Stimulated activated CD8-positive, alpha-beta memory T cell treated with anti-CD3 and anti-CD28 coated beads, Interleukin-15, amount 100 ng/mL, for 4 hours (primary cell): ENCODE measurements around the gene IRX2.

ENCODE experiments used
- DNase-seq, 2 donors: peaks; one replicate each; pipeline ENCODE4 v3.0.0-alpha.2; 2020; ENCODE audit warnings: low read depth in 2 of 2

The IRX2 gene

GRCh38 chr5:2741956-2742355 is 9.5 kb downstream of the IRX2 start:
- no peak for DNase-seq

DNA sequence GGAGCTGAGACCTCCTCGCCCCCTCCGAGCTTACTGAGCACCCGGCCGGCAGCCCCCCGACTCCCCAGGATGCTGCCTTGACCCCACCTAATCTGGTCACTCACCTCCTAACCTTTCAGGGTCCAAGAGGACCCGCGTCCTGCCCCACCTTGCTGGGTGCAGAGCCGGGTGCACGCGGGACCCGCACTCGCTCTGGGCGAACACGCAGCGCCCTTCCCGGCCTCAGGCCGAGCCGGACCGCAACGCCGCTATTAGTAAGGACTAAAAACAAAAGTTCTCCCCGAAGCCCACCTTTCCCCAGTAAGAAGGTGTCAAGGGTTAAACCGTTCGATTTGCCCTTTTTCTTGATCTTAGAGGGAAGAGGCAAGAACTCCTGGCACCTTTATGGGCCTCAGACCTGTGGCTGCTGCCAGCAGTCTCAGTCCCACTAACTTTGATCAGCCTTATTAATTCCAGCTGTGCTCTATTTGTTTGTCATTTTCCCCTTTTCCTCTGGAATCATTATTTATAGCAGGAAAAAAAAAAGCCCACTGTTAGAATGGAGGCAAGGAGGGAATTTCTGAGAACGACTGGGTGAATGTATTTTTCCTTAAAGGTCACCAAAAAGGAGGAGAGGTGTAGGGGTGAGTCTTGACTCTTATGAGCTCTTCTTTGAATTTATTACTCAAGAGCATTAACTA is 10.5 kb downstream of the IRX2 start:
- no peak for DNase-seq

- no peak for DNase-seq
Measured at GRCh38 chr5:2740051-2740875, 11.2 kb downstream of the IRX2 start.

GRCh38 chr5:2739360-2740050 is 12.0 kb downstream of the IRX2 start:
- no peak for DNase-seq

DNA sequence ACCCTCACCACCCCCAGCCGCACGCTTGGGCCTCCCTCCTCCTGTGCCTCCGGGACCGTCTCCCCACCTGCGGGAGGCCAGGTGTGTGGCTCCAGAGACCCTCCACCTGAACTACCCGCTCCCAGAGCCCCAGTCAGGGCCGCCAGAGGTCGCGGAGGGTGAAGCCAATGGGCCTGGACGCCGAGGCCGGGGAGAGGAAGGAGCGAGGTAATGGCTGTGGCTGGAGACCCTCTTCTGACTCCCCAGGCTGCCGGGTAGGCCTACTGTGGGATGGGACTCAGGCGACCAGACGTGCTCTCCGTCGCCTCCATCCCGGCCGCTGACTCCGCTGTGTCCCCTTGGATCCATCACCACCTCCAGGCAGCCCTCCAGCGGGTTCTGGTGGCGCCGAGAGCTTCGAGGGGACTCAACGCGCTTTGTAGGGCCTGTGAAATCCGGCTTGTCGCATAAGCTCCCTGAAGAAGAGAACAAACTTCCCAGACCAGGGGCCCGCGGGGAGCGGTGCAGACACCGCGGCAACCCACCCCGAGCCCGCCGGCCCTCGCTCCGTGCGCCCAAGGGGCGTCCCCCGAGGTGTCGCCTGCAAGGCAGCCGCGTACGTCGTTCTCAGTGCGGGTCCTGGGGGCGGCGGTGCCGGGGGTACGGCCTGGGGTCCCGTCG is 12.6 kb downstream of the IRX2 start:
- no peak for DNase-seq

DNA sequence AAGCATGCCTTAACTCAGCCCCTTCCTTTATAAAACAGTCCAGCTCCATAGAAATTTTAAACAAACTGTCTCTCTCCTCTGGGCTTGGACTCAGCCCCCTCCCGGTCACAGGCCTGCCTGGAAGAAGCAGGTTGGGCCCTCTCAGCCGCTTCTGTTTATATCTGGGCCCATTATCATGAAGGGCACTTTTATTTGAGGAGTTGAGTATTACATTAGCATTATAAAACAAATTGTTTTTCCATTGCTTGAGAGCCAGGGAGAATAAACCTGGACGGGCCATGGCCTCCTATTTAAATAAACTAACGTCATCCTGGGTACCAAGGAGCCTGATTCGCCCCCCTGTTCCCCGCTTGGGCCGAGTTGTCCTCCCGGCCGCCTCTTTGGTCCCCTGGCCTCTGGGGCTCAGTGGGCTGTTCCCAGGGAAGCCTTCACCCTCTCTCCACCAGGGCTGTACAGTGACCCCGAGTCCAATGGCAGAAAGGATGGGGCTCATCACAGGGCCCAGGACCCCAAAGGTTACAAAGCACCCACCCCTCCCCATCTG is 13.2 kb downstream of the IRX2 start:
- no peak for DNase-seq

GRCh38 chr5:2737273-2738155 is 14.0 kb downstream of the IRX2 start:
- DNase-seq, result no peak

- DNase-seq, result no peak
Measured at GRCh38 chr5:2736872-2737271, 14.6 kb downstream of the IRX2 start.

- DNase-seq, result no peak
Measured at GRCh38 chr5:2735996-2736395, 15.5 kb downstream of the IRX2 start.

- no peak for DNase-seq
Measured at GRCh38 chr5:2732850-2733249, 18.6 kb downstream of the IRX2 start.

DNA sequence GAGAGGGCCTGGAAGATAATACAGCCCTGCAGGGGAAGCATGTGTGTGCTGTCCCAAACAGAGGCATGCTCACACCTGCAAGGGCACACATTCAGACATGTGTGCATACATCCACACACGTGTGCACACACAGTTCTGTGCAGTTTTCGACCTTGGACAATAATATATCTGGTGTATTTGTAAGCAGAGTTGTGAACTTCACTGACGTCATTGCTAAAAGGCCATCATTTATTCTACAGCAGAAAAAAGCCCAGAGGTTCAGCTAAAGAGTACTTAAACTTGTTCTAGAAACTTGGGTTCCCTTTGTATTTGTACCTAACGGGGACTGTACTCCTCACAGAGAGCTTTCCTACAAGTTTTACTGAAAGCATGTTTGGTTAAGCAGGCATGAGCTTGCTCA is 19.5 kb downstream of the IRX2 start:
- no peak for DNase-seq

DNA sequence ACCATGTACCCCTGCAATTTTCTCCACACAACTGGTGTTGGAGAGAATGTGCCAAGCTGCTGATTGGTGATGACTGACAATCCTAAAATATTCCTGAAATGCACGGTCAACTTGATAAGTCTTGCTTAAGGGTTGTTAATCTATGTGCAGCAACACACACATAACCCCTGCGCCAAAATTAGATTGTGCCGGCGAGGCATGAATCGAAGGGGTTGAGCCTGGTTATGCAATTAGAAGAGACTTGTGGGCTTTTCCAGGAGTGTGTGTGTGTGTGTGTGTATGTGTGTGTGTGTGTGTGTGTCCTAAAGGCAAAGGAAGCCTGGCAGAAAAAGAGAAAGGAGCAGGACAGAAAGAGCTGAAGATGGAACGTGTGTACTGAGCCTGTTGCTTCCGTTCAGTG is 22.3 kb downstream of the IRX2 start:
- no peak for DNase-seq

- DNase-seq, result no peak
Measured at GRCh38 chr5:2727550-2727949, 23.9 kb downstream of the IRX2 start.

GRCh38 chr5:2725980-2726765 is 25.3 kb downstream of the IRX2 start:
- no peak for DNase-seq

DNA sequence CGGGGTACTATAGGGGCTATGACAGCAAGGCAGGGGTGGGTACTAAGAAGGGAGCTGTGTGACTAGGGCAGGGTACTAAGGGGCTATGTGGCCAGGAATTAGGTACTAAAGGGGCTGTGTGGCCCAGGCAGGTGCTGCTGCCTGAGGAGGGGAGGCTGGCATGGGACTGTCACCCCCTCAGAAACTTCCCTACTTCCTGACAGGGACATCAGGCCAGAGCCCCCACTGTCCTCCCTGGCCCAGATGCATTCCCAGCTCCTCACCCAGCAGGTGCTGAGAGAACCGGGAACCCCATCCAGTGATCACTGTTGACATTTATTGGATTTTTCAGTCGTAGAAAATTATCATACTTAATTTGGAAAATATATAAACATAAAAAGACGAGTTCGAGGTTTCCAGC is 26.6 kb downstream of the IRX2 start:
- no peak for DNase-seq

DNA sequence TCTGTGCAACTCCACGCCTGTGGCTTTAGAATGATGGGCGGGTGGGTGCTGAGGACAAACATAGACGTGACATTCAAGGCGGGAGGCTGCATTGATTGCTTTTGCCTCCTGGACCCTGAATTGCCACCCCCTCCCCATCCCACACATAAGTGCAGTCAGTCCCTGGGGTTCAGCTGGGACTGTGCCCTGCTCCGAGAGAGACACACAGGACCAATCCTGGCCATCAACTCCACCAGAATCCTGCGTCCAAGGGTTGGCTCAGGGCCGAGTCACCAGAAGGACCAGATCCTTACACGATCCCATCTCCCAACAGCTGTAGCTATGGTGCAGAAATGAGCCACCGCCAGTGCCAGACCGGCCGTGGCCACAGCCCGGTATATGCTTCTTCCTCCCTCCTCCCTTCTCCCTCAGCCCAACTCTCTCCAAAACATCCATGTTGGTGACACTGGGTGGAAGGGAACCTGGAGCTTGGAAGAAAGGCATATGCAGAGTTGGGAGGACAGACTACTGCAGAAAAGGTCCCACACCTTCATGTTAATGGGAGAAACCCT is 27.4 kb downstream of the IRX2 start:
- DNase-seq, result no peak

- DNase-seq, result no peak
Measured at GRCh38 chr5:2722901-2723300, 28.6 kb downstream of the IRX2 start.

DNA sequence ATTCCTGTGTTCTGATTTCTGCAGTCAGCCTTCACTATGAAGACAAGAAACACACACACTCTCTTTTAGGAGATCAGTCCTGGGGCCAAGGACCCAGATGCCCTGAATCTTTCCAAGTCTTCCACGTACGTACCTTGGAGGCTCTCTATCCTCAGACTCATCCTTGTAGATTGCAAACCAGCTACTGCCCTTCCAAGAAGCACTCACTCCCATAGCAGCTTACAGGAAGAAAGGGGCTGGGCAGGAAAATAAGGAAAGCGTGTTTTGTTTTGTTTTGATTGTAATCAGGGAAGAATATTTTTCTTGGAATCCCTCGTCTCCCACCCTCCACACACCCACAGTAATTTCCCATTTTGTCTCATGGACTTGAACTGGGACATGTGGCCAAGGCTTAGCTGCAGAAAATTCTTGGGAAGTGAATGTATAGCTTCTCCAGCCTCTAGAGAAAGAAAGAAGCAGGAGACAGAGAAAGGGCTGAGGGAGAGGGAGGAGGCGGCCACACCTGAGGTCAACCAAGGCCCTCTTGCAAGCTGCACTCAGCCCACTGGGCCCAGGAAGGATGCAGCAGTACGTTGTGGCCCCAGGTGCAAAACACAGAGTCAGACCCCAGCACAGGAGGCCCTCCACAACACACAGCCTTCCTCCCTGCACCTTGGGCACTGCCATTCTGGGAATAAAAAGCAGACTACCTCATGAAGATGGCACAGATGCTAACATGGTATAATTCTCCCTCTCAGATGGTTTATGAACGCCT is 29.9 kb downstream of the IRX2 start:
- no peak for DNase-seq

DNA sequence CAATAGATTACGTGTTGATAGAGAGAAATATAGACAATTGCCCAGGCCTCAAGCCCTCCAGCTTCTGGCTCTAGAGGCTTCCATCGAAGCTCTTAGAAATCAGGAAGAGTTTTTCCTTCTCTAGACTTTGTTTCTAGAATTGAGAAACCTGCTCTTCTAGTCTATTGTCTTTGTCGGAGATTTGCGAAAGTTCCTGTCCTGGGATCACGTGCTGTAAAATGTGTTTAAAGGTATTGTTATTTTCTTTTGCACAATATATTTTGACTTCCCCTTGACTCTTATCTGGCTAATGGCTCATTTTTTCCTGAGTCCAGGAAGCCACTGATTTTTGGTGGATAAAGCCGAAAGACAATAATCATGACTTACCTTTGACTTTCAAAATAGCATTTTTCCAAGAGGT is 32.1 kb downstream of the IRX2 start:
- no peak for DNase-seq
